Measurements from ENCODE around the gene ALDH1B1.

GRCh38 chr9:38435521-38435920, 43.0 kb downstream of the ALDH1B1 start:
- TF ChIP-seq FOXK2 (IDR thresholded peaks at IDR 0.05) (no peak), L3MBTL2 (conservative IDR thresholded peaks at IDR 0.05) (no peak), FOXM1 (IDR thresholded peaks at IDR 0.05; ENCODE audit: borderline replicate concordance) (no peak), SUZ12 (IDR thresholded peaks at IDR 0.05) (no peak), ZNF384 (IDR thresholded peaks at IDR 0.05) (no peak), LEF1 (IDR thresholded peaks at IDR 0.05; ENCODE audit: borderline replicate concordance) (no peak), CTBP1 (IDR thresholded peaks at IDR 0.05; ENCODE audit: borderline replicate concordance) (no peak), SP1 (IDR thresholded peaks at IDR 0.05) (no peak), FOXA1 (IDR thresholded peaks at IDR 0.05) (no peak), BHLHE40 (IDR thresholded peaks at IDR 0.05; ENCODE audit: borderline replicate concordance) (no peak)
